Measurements from ENCODE around the gene NCBP2.

DNA sequence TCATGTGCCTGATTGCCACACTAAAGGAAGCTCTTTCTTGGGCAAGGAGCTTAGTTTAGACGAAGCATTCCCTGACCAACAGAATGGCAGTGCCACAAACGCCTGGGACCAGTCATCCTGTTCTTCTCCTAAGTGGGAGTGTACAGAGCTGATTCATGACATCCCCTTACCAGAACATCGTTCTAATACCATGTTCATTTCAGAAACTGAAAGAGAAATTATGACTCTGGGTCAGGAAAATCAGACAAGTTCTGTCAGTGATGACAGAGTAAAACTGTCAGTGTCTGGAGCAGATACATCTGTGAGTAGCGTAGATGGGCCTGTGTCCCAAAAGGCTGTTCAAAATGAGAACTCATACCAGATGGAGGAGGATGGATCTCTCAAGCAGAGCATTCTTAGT, 56.2 kb downstream of the NCBP2 start:
- TF ChIP-seq, protein P1, sequence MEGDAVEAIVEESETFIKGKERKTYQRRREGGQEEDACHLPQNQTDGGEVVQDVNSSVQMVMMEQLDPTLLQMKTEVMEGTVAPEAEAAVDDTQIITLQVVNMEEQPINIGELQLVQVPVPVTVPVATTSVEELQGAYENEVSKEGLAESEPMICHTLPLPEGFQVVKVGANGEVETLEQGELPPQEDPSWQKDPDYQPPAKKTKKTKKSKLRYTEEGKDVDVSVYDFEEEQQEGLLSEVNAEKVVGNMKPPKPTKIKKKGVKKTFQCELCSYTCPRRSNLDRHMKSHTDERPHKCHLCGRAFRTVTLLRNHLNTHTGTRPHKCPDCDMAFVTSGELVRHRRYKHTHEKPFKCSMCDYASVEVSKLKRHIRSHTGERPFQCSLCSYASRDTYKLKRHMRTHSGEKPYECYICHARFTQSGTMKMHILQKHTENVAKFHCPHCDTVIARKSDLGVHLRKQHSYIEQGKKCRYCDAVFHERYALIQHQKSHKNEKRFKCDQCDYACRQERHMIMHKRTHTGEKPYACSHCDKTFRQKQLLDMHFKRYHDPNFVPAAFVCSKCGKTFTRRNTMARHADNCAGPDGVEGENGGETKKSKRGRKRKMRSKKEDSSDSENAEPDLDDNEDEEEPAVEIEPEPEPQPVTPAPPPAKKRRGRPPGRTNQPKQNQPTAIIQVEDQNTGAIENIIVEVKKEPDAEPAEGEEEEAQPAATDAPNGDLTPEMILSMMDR (conservative IDR thresholded peaks at IDR 0.05; ENCODE audit: low read depth, low read length): no peak
- no peak for TF ChIP-seq EZH2 (IDR thresholded peaks at IDR 0.05; ENCODE audit: low read length, unreplicated experiment)
